K562 (cell line): ENCODE results near the gene FBXO33. TPM values are rescaled to one million over a fixed set of nuclear protein-coding genes. Genes with fewer than 3 reads are reported as not detected.

Experiments
- ATAC-seq: fragments of 200-7000 bp; cut with Tn5 transposase; 3 replicates; pipeline ENCODE4 v1.9.1; 2020; ENCODE audit warnings: moderate library complexity
- BruUV-seq: library from RNA; stranded (reverse); fragments of 400-500 nt; replicated peaks from 2 replicates; lab custom pipeline; 2021; lab: Mats Ljungman, UMichigan
- CTCF ChIA-PET: fragments of 300-600 bp; formaldehyde crosslinking; extraction: SDS; loops from one replicate; lab custom pipeline; 2021; ENCODE audit warnings: low intra/inter-chr PET ratio; lab: Yijun Ruan, JAX
- POLR2A ChIA-PET: fragments of 300-600, 350-650 bp; sonication (Branson Sonifier 250); formaldehyde crosslinking; extraction: SDS; loops from one replicate; lab custom pipeline; 2021; ENCODE audit warnings: antibody characterized with exemption, inconsistent platforms; lab: Yijun Ruan, JAX
- DNase-seq, 4 experiments: peaks; one replicate each; pipeline versions ENCODE4 v3.0.0 to v3.0.0-alpha.2; 2011 to 2018; ENCODE audit warnings: low spot score in 3 of 4, mixed read lengths in 3 of 4; ENCODE audit errors: extremely low read depth in 1 of 4
- FAIRE-seq: peaks from 2 replicates; lab custom pipeline; 2011; peaks lifted over from hg19 to GRCh38; lab: Jason Lieb, UNC
- H2AFZ ChIP-seq: 2 replicates; pipeline ENCODE4 v1.6.0; 2011; ENCODE audit warnings: low read depth, low read length, control low read depth, inconsistent platforms
- H3K27ac ChIP-seq: fragments of 200-600 bp; 3 replicates; pipeline ENCODE4 v1.8.0; 2011; ENCODE audit warnings: low read depth, mild to moderate bottlenecking, control low read depth, inconsistent platforms, low read length, moderate library complexity, mixed read lengths; ENCODE audit errors: extremely low read depth
- H3K27me3 ChIP-seq, 2 experiments: fragments of 300-600 bp in 1 of 2; 2 replicates in 1 of 2; 3 replicates in 1 of 2; pipeline versions ENCODE4 v1.6.0 to v1.8.0; 2011; ENCODE audit warnings: inconsistent platforms in 2 of 2, low read length in 2 of 2, mild to moderate bottlenecking in 1 of 2, mixed read lengths in 1 of 2, moderate library complexity in 1 of 2; ENCODE audit not compliant: control insufficient read depth in 2 of 2, insufficient read depth in 2 of 2
- H3K36me3 ChIP-seq: fragments of 300-600 bp; 3 replicates; pipeline ENCODE4 v1.8.0; 2011; ENCODE audit warnings: mild to moderate bottlenecking, low read length, inconsistent platforms; ENCODE audit not compliant: control insufficient read depth, insufficient read depth
- H3K4me1 ChIP-seq, 2 experiments: fragments of 200-600 bp in 1 of 2; replicated peaks in 1 of 2; 2 replicates in 1 of 2; 3 replicates in 1 of 2; pipeline versions ENCODE4 v1.5.1 to v1.8.0; 2011; ENCODE audit warnings: inconsistent platforms in 2 of 2, low read length in 2 of 2, mild to moderate bottlenecking in 1 of 2, mixed read lengths in 1 of 2, moderate library complexity in 1 of 2; ENCODE audit not compliant: control insufficient read depth in 2 of 2, insufficient read depth in 2 of 2
- H3K4me2 ChIP-seq: 2 replicates; pipeline ENCODE4 v1.6.1; 2011; ENCODE audit warnings: low read length, control low read depth, inconsistent platforms, mixed read lengths; ENCODE audit not compliant: insufficient read depth
- H3K4me3 ChIP-seq: fragments of 200-600 bp; sonication (generic), shearing (Covaris generic); 2 replicates; pipeline ENCODE4 v1.5.1; 2016; ENCODE audit warnings: control low read depth, inconsistent platforms
- H3K79me2 ChIP-seq: fragments of 200-600 bp; 3 replicates; pipeline ENCODE4 v1.8.0; 2011; ENCODE audit warnings: low read length, inconsistent platforms; ENCODE audit not compliant: control insufficient read depth, insufficient read depth
- H3K9ac ChIP-seq, 2 experiments: 2 replicates each; pipeline versions ENCODE4 v1.6.0 to v1.6.1; 2011; ENCODE audit warnings: low read depth in 2 of 2, low read length in 2 of 2, control low read depth in 1 of 2, inconsistent platforms in 1 of 2, mild to moderate bottlenecking in 1 of 2, mixed read lengths in 1 of 2; ENCODE audit not compliant: insufficient read depth in 1 of 2
- H3K9me1 ChIP-seq: one replicate; pipeline ENCODE4 v1.6.0; 2011; ENCODE audit warnings: inconsistent platforms, mild to moderate bottlenecking, low read length, moderate library complexity; ENCODE audit not compliant: control insufficient read depth, insufficient read depth
- H3K9me3 ChIP-seq: replicated peaks from 2 replicates; pipeline ENCODE4 v1.5.1; 2011; ENCODE audit warnings: low read depth, low read length, inconsistent platforms; ENCODE audit not compliant: control insufficient read depth, insufficient read depth
- H4K20me1 ChIP-seq: replicated peaks from 2 replicates; pipeline ENCODE4 v1.6.1; 2011; ENCODE audit warnings: low read length, inconsistent platforms, mixed read lengths; ENCODE audit not compliant: control insufficient read depth, insufficient read depth
- ADNP ChIP-seq: fragments of 200-800 bp; sonication (Bioruptor generic); IDR thresholded peaks from 2 replicates; pipeline ENCODE4 v1.6.1; 2016; ENCODE audit warnings: missing genetic modification characterization, missing compliant biosample characterization
- CHAMP1 ChIP-seq: fragments of 450-650 bp; IDR thresholded peaks from 2 replicates; pipeline ENCODE4 v1.6.1; 2016; ENCODE audit warnings: mild to moderate bottlenecking
- E2F5 ChIP-seq: sonication (generic); formaldehyde crosslinking; IDR thresholded peaks from 2 replicates; pipeline ENCODE4 v1.8.0; 2022; ENCODE audit warnings: mild to moderate bottlenecking, missing genetic modification reagents
- FOXK2 ChIP-seq, 2 experiments: fragments of 450-650 bp; IDR thresholded peaks in 1 of 2; conservative IDR thresholded peaks in 1 of 2; 2 replicates each; pipeline ENCODE4 v1.6.1; 2016; ENCODE audit warnings: low read depth in 2 of 2, mild to moderate bottlenecking in 1 of 2
- HOMEZ ChIP-seq: fragments of 250-450 bp; sonication (Bioruptor Pico); IDR thresholded peaks from 2 replicates; pipeline ENCODE4 v1.4.0; 2020; ENCODE audit warnings: mild to moderate bottlenecking, moderate library complexity
- PRPF4 ChIP-seq: fragments of 200-400 bp; formaldehyde crosslinking; IDR thresholded peaks from one replicate; pipeline ENCODE4 v1.6.1; 2017; ENCODE audit warnings: low read length, low read depth, mild to moderate bottlenecking; ENCODE audit not compliant: insufficient read depth, poor library complexity, severe bottlenecking
- RAD21 ChIP-seq, 2 experiments: fragments of 250-450 bp in 1 of 2; fragments of 450-650 bp in 1 of 2; sonication (Bioruptor Pico) in 1 of 2; formaldehyde crosslinking in 1 of 2; IDR thresholded peaks in 1 of 2; conservative IDR thresholded peaks in 1 of 2; 2 replicates each; pipeline versions ENCODE4 v1.4.0 to v1.8.0; 2020 to 2022; ENCODE audit warnings: mild to moderate bottlenecking in 2 of 2, moderate library complexity in 1 of 2
- RBM15 ChIP-seq: fragments of 200-400 bp; formaldehyde crosslinking; IDR thresholded peaks from 2 replicates; pipeline ENCODE4 v1.6.1; 2018; ENCODE audit warnings: mild to moderate bottlenecking, low read length, moderate library complexity; ENCODE audit not compliant: insufficient read depth
- SMAD3 ChIP-seq: fragments of 450-650 bp; formaldehyde crosslinking; conservative IDR thresholded peaks from 2 replicates; pipeline ENCODE4 v1.4.0; 2020; ENCODE audit warnings: mild to moderate bottlenecking
- SRSF1 ChIP-seq: fragments of 200-400 bp; formaldehyde crosslinking; IDR thresholded peaks from 2 replicates; pipeline ENCODE4 v1.6.1; 2017; ENCODE audit warnings: mild to moderate bottlenecking, low read depth, low read length, moderate library complexity
- TEAD4 ChIP-seq, 2 experiments: sonication (generic) in 1 of 2; formaldehyde crosslinking in 1 of 2; IDR thresholded peaks; 2 replicates each; pipeline versions ENCODE4 v1.6.1 to v1.8.0; 2012 to 2022; ENCODE audit warnings: borderline replicate concordance in 1 of 2, inconsistent platforms in 1 of 2, low read length in 1 of 2, mild to moderate bottlenecking in 1 of 2, missing genetic modification reagents in 1 of 2
- ZNF133 ChIP-seq: fragments of 250-450 bp; sonication (Bioruptor Pico); IDR thresholded peaks from 2 replicates; pipeline ENCODE4 v1.4.0; 2020; ENCODE audit warnings: mild to moderate bottlenecking
- ZNF23 ChIP-seq: fragments of 250-450 bp; sonication (Bioruptor Pico); IDR thresholded peaks from 2 replicates; pipeline ENCODE4 v1.4.0; 2020; ENCODE audit warnings: mild to moderate bottlenecking
- ZNF445 ChIP-seq: fragments of 250-450 bp; sonication (Bioruptor Pico); IDR thresholded peaks from 2 replicates; pipeline ENCODE4 v1.4.0; 2020; ENCODE audit warnings: low read depth, mild to moderate bottlenecking, moderate library complexity
- ZNF57 ChIP-seq: fragments of 450-650 bp; formaldehyde crosslinking; IDR thresholded peaks from 2 replicates; pipeline ENCODE4 v1.4.0; 2020; ENCODE audit warnings: mild to moderate bottlenecking, moderate library complexity
- WGBS: fragments of 100-300 bp; shearing (Covaris generic); methylation state at CpG from one replicate; pipeline ENCODE4 v1.1.6; 2016; ENCODE audit warnings: low coverage, mixed read lengths; ENCODE audit not compliant: insufficient coverage; ENCODE audit errors: missing lambda C conversion rate; 5-methylcytosine and 5-hydroxymethylcytosine counted together
- in situ Hi-C: fragments of 300-500 bp; cut with MboI; formaldehyde crosslinking; loops from 4 replicates; pipeline ENCODE4 v1.15.0; 2018; ENCODE audit warnings: inconsistent platforms, mixed read lengths
- intact Hi-C: fragments of 100-400 bp; cut with micrococcal nuclease; formaldehyde crosslinking; loops from 2 replicates; pipeline ENCODE4 v1.14.2; 2022
- polyA plus RNA-seq, 8 experiments: library from polyadenylated mRNA; depleted of rRNA in 4 of 8; stranded (reverse) in 5 of 8; unstranded in 3 of 8; fragments of >200 nt; fragmentation: Nextera tagmentation in 2 of 8; fragmentation: Illumina TruSeq in 1 of 8; extraction: Ambion mirVana in 2 of 8; extraction: Trizol in 1 of 8; gene quantifications; 2 replicates each; pipeline versions ENCODE4 v1.2.1 to v1.2.3, GENCODE V29; 2011 to 2014; ENCODE audit warnings: inconsistent platforms in 1 of 8, missing spikeins in 1 of 8
- total RNA-seq, 7 experiments: library from RNA; depleted of rRNA in 6 of 7; stranded (reverse); fragments of >200 nt in 6 of 7; fragmentation: Illumina TruSeq in 2 of 7; extraction: Trizol in 2 of 7; gene quantifications; 2 replicates each; pipeline versions ENCODE4 v1.2.1 to v1.2.3, GENCODE V29; 2011 to 2021; ENCODE audit warnings: low replicate concordance in 1 of 7

FBXO33 gene
- total and polyA plus RNA-seq, 9 of the 15 experiments (the other 6 are each of a cell fraction or from before 2014, with no cell fraction given) = 1.6 to 7.5 (median 5.0) TPM

- Histone ChIP-seq H3K4me2 (no peak overlapping the region), H2AFZ (no peak overlapping the region), H3K36me3 (no peaks in the 10 kb centered on the region)
- no peak for TF ChIP-seq ZNF23
- TF ChIP-seq ZNF57 (CRISPR knock-in tag) = no peak
- no peak for TF ChIP-seq RAD21 (CRISPR knock-in tag; conservative IDR thresholded peaks at IDR 0.05 in 1 of 2, IDR thresholded peaks at IDR 0.05 in 1 of 2)
- no peak for TF ChIP-seq ZNF445 (CRISPR knock-in tag)
- no peak for TF ChIP-seq FOXK2 (conservative IDR thresholded peaks at IDR 0.05 in 1 of 2, IDR thresholded peaks at IDR 0.05 in 1 of 2; ENCODE audit: low read depth in 2 of 2)
- TF ChIP-seq SMAD3 (CRISPR knock-in tag) = no peak
- no peak for TF ChIP-seq HOMEZ (CRISPR knock-in tag)
- TF ChIP-seq PRPF4 = no peak
- TF ChIP-seq E2F5 (CRISPR knock-in tag) = no peak
- no peak for TF ChIP-seq CHAMP1
- no peak for TF ChIP-seq ADNP (tag)
- TF ChIP-seq RBM15 = no peak
- no peak for TF ChIP-seq TEAD4 (IDR thresholded peaks at IDR 0.05; ENCODE audit: low read length)
- no peak for TF ChIP-seq TEAD4 (CRISPR knock-in tag; IDR thresholded peaks at IDR 0.05; ENCODE audit: borderline replicate concordance)
- no peak for TF ChIP-seq SRSF1
- TF ChIP-seq ZNF133 (CRISPR knock-in tag) = no peak
- TF ChIP-seq, all 486 proteins: peak for 0
- CTCF ChIA-PET = no interaction called here
- 93% methylated on average over 4 of the region's 4 CpGs for WGBS
- no peak overlapping the region for H3K9ac ChIP-seq
- H3K4me3 ChIP-seq = no peak overlapping the region
- H3K27ac ChIP-seq = no peak overlapping the region
- no peaks in the 10 kb centered on the region for H3K27me3 ChIP-seq
- DNase-seq (no peak), FAIRE-seq (no peak), ATAC-seq (no peak)
- no peaks in the 10 kb centered on the region; a peak in 1 of 5 replicates for H3K4me1 ChIP-seq
- in situ Hi-C loops = no loop called here
- no TSS peak for BruUV-seq
- H3K9me1 ChIP-seq = no peaks in the 10 kb centered on the region
- intact Hi-C loops = loop anchor here (1.0 to 5.0 kb wide), 2 partner anchors 8 to 51 kb away; partner anchors contain the start of gene FBXO33
- no peaks in the 10 kb centered on the region for H3K9me3 ChIP-seq
- H4K20me1 ChIP-seq = no peaks in the 10 kb centered on the region
- H3K79me2 ChIP-seq = no peaks in the 10 kb centered on the region
- POLR2A ChIA-PET = no interaction called here
These were observed 50.9 kb downstream of the FBXO33 start for GRCh38 chr14:39381366-39381765.
